ENCODE measurements around the gene PAPSS2. TPM values are rescaled to one million over a fixed set of nuclear protein-coding genes. Genes with fewer than 3 reads are reported as not detected.

Gene PAPSS2
- total RNA-seq, 2 donors from 2014 or later = 219 to 322 TPM

GRCh38 chr10:87760195-87760905 is 100.7 kb downstream of the PAPSS2 start:
- no peak for ATAC-seq
- intact Hi-C loops (cut with DNase I, micrococcal nuclease) = no loop called here
- DNase-seq = no peak

GRCh38 chr10:87761153-87761552 is 101.5 kb downstream of the PAPSS2 start:
- intact Hi-C loops (cut with DNase I, micrococcal nuclease) = no loop called here
- no peak for ATAC-seq
- no peak for DNase-seq

DNA sequence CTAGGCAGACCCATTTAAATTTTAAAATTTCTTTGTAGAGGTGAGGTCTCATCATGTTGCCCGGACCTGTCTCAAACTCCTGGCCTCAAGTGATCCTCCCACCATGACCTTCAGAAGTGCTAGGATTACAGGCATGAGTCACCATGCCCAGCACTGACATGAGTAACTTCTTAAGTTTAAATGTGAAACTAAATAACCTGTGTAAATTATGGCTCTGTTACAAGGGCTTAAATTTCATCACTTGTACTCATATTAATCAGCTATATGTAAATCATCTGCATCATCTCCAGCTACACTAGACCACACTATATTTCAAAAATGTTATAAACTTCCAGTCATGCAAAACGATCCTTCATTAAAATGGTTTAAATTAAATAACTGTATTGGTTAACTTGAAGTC is 102.2 kb downstream of the PAPSS2 start:
- DNase-seq (no peak), ATAC-seq (peak; percentile 60)
- intact Hi-C loops (cut with DNase I, micrococcal nuclease) = no loop called here

DNA sequence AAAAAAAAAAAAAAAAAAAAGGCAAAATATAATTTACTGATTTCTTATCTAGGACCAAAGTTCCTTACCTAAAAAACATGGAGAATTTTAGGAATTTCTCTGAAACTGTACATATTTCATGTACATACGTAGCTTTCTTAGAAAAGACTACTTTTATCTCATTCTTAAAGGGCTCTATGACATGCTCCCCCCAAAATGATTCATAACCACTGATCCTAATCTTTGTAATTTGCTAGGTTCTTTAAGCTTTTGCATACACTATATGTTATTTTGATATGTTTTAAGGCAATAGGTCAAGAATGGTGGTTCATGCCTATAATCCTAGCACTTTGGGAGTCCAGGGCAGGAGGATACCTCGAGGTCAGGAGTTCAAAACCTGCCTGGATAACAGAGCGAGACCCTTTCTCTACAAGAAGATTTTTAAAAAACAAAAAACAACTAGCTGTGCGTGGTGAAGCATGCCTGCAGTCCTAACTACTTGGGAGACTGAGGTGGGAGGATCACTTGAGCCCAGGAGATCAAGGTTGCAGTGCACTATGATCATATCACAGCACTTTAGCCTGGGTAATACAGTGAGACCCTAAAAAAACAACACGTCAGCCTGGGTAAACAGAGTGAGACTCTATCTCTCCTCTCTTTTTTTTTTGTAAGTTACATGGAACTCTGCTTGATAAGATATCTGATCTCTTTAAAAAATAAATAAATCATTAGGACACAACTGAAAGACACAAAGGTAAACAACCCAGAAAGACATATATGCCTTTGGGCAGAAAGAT is 103.6 kb downstream of the PAPSS2 start:
- intact Hi-C loops (cut with DNase I, micrococcal nuclease) = no loop called here
- no peak for DNase-seq
- ATAC-seq = no peak

DNA sequence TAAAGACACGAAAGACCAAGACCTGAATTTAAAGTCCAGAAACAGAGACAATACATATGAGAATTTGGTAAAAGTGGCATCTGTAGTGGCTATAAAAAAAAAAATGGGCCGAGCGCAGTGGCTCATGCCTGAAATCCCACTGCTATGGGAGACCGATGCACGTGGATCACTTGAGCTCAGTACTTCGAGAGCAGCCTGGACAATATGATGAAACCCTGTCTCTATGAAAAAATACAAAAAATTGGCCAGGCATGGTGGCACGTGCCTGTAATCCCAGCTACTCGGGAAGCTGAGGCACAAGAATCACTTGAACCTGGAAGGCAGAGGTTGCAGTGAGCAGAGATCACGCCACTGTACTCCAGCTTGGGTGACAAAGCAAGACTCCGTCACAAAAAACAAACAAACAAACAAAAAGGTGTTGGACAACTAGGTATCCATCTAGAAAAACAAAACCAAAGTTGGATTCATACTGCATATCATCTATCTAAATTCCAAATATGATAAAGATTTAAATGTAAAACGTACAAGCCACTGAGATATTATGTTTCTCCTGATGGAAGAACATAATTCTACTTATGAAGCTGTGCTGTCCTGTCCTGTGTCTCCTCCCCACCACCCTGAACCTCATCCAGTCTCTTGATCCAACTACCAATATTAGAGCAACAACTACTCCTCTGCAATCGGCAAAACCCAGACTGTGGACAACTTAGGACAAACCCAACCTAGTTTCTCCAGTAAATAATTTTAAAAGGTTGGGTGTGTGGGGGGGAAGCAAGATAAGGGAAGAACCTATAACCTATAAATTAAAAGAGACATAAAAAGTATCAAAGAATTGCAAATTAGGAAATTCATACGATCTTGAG is 104.6 kb downstream of the PAPSS2 start:
- ATAC-seq = no peak

GRCh38 chr10:87765666-87766376 is 106.1 kb downstream of the PAPSS2 start:
- no peak for ATAC-seq
- no peak for DNase-seq
- intact Hi-C loops (cut with DNase I, micrococcal nuclease) = no loop called here

More for the DNA sequence above, 104.6 kb downstream of the PAPSS2 start:
- DNase-seq = no peak
- intact Hi-C loops (cut with DNase I, micrococcal nuclease) = no loop called here

DNA sequence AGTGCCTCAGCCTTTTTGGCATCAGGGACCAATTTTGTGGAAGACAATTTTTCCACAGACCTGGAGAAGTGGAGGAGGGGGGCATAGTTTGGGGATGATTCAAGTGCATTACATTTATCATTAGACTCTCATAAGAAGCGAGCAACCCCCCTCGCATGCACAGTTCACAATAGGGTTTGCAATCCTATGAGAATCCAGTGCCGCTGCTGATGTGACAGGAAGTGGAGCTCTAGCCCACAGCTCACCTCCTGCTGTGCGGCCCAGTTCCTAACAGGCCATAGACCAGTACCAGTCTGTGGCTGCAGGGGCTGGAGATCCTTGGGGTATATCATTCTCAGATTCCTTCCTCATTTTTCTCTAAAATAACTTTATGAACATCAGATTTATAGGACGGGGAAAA is 107.6 kb downstream of the PAPSS2 start:
- DNase-seq = no peak
- no peak for ATAC-seq
- intact Hi-C loops (cut with DNase I, micrococcal nuclease) = no loop called here

DNA sequence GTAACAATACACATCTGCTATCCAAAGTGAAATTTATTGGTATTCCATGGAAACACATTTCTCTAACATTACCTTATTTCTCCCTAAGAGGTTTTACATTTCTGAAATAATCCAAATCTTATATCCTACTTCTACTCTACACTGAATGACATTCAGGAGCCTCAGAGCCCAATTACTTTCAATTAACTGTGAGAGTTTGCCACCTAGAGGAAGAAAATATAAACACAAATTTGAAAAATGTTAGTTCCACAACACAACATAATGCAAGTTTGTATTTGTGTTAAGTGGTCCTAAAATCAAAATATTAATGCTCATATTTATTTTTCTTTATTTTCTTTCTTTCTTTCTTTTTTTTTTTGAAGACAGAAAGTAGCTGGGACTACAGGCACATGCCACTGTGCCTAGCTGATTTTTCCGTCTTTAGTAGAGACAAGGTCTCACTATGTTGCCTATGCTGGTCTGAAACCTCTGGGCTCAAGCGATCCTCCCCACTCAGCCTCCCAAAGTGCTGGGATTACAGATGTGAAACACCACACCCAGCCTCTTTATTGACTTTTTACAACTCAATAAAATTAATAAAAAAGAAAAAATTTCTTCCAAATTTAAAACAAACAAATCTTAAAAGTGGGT is 112.3 kb downstream of the PAPSS2 start:
- intact Hi-C loops (cut with DNase I, micrococcal nuclease) = no loop called here
- DNase-seq (no peak), ATAC-seq (peak; percentile 68)

- DNase-seq = no peak
- ATAC-seq = no peak
- intact Hi-C loops (cut with DNase I, micrococcal nuclease) = no loop called here
Measured at GRCh38 chr10:87775766-87776165, 116.1 kb downstream of the PAPSS2 start.

GRCh38 chr10:87776328-87776727 is 116.7 kb downstream of the PAPSS2 start:
- intact Hi-C loops (cut with DNase I, micrococcal nuclease) = no loop called here
- no peak for ATAC-seq

GRCh38 chr10:87781545-87781944 is 121.9 kb downstream of the PAPSS2 start:
- DNase-seq (no peak), ATAC-seq (no peak)
- intact Hi-C loops (cut with DNase I, micrococcal nuclease) = no loop called here

More at GRCh38 chr10:87776328-87776727, 116.7 kb downstream of the PAPSS2 start:
- DNase-seq = no peak

DNA sequence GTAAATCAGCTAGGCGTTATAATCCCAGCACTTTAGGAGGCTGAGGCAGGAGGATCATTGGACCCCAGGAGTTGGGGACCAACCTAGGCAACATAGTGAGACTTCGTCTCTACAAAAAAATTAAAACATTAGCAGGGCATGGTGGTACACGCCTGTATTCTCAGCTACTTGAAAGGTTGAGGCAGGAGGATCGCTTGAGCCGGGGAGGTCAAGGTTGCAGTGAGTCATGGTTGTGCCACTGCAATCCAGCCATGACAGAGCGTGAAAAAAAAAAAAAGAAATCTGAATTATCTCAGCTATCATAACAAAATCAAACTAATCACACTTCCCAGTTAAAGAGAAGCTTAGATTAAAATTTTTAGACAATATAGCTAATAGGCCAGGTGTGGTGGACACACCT is 123.0 kb downstream of the PAPSS2 start:
- no peak for DNase-seq
- intact Hi-C loops (cut with DNase I, micrococcal nuclease) = no loop called here
- ATAC-seq = no peak

DNA sequence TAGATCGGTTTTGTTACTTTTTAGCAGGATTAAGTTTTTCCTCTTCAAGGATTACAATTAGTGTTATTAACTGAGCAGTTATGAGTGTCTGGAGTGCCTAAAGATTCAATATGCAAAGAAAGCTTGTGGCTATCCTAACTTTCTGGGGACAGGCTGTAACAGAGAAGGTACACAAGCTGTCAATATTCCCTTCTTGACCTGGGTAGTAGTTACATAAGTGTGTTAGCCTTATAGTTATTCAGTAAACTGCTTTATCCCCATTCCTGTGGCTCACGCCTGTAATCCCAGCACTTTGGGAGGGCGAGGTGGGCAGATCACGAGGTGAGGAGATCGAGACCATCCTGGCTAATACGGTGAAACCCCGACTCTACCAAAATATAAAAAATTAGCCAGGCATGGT is 126.7 kb downstream of the PAPSS2 start:
- ATAC-seq (no peak), DNase-seq (no peak)
- intact Hi-C loops (cut with DNase I, micrococcal nuclease) = no loop called here

- no peak for ATAC-seq
- intact Hi-C loops (cut with DNase I, micrococcal nuclease) = no loop called here
- DNase-seq = no peak
Measured at GRCh38 chr10:87790185-87790584, 130.5 kb downstream of the PAPSS2 start.

DNA sequence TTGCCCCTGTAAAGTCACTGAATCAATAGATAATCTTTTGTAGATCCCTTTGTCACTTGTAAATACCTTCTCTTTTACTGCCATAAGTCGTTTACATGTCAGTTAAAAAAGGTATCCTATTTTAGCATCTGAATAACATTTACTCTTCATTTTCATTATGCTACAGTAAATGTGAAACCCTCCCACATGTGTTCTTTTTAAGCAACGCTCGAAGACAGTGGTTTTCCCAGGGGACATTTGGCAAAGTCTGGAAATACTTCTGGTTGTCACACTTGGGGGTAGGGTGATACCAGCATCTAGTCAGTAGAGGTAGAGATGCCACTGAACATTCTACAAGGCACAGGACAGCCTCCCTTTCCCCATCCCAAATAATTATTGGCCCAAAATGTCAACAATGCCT is 134.6 kb downstream of the PAPSS2 start:
- intact Hi-C loops (cut with DNase I, micrococcal nuclease) = no loop called here
- DNase-seq = no peak
- ATAC-seq = no peak

All from left colon (tissue), 2 donors.